MM.1S (cell line): ENCODE measurements around the gene REG3A.

Source experiments
- DNase-seq: peaks from one replicate; pipeline ENCODE4 v3.0.0-alpha.2; 2015
- H2AFZ ChIP-seq: fragments of 300-600 bp; sonication (generic); 2 replicates; pipeline ENCODE4 v1.6.0; 2016; ENCODE audit warnings: antibody characterized with exemption, low read length
- H3F3A ChIP-seq: fragments of 300-600 bp; sonication (generic); 2 replicates; pipeline ENCODE4 v1.6.1; 2016; ENCODE audit warnings: mild to moderate bottlenecking, antibody characterized with exemption, low read length, moderate library complexity, mixed read lengths; ENCODE audit not compliant: insufficient read depth
- H3K27ac ChIP-seq: fragments of 300-600 bp; sonication (generic); 2 replicates; pipeline ENCODE4 v1.5.1; 2016; ENCODE audit warnings: mild to moderate bottlenecking, low read length
- H3K27me3 ChIP-seq: fragments of 300-600 bp; sonication (generic); replicated peaks from 2 replicates; pipeline ENCODE4 v1.6.0; 2016; ENCODE audit warnings: low read length; ENCODE audit not compliant: insufficient read depth
- H3K36me3 ChIP-seq: fragments of 300-600 bp; sonication (generic); replicated peaks from 2 replicates; pipeline ENCODE4 v1.6.1; 2016; ENCODE audit warnings: mild to moderate bottlenecking, low read length, mixed read lengths; ENCODE audit not compliant: insufficient read depth
- H3K4me1 ChIP-seq: fragments of 300-600 bp; sonication (generic); 2 replicates; pipeline ENCODE4 v1.6.1; 2016; ENCODE audit warnings: low read length, mixed read lengths
- H3K4me2 ChIP-seq: fragments of 300-600 bp; sonication (generic); 2 replicates; pipeline ENCODE4 v1.6.0; 2016; ENCODE audit warnings: low read depth, low read length
- H3K4me3 ChIP-seq: fragments of 300-600 bp; sonication (generic); 2 replicates; pipeline ENCODE4 v1.5.1; 2016; ENCODE audit warnings: low read length, mixed read lengths
- H3K79me2 ChIP-seq: fragments of 300-600 bp; sonication (generic); 2 replicates; pipeline ENCODE4 v1.6.1; 2016; ENCODE audit warnings: mixed run types, low read length, mixed read lengths
- H3K9ac ChIP-seq: fragments of 300-600 bp; sonication (generic); 2 replicates; pipeline ENCODE4 v1.6.1; 2016; ENCODE audit warnings: low read length, mixed read lengths
- H3K9me2 ChIP-seq: fragments of 300-600 bp; sonication (generic); replicated peaks from 2 replicates; pipeline ENCODE4 v1.6.1; 2016; ENCODE audit warnings: mild to moderate bottlenecking, low read length, mixed read lengths; ENCODE audit not compliant: insufficient read depth
- H3K9me3 ChIP-seq: fragments of 300-600 bp; sonication (generic); replicated peaks from 2 replicates; pipeline ENCODE4 v1.6.1; 2016; ENCODE audit warnings: mild to moderate bottlenecking, low read length, mixed read lengths; ENCODE audit not compliant: insufficient read depth
- H4K20me1 ChIP-seq: fragments of 300-600 bp; sonication (generic); 2 replicates; pipeline ENCODE4 v1.6.1; 2016; ENCODE audit warnings: mild to moderate bottlenecking, low read length, moderate library complexity, mixed read lengths; ENCODE audit not compliant: insufficient read depth
- EZH2 ChIP-seq: fragments of 300-600 bp; sonication (generic); optimal IDR thresholded peaks from 2 replicates; pipeline ENCODE3; 2017; ENCODE audit warnings: low read depth, mild to moderate bottlenecking, antibody characterized with exemption, low read length, mixed read lengths
- EZH2phosphoT487 ChIP-seq: fragments of 300-600 bp; sonication (generic); IDR thresholded peaks from 2 replicates; pipeline ENCODE4 v1.6.1; 2018; ENCODE audit warnings: antibody characterized with exemption, low read length
- TF ChIP-seq, protein P1 (sequence below): fragments of 300-600 bp; sonication (generic); IDR thresholded peaks from 2 replicates; pipeline ENCODE4 v1.5.1; 2016; ENCODE audit warnings: antibody characterized with exemption, low read length, mixed read lengths

Gene REG3A

DNA sequence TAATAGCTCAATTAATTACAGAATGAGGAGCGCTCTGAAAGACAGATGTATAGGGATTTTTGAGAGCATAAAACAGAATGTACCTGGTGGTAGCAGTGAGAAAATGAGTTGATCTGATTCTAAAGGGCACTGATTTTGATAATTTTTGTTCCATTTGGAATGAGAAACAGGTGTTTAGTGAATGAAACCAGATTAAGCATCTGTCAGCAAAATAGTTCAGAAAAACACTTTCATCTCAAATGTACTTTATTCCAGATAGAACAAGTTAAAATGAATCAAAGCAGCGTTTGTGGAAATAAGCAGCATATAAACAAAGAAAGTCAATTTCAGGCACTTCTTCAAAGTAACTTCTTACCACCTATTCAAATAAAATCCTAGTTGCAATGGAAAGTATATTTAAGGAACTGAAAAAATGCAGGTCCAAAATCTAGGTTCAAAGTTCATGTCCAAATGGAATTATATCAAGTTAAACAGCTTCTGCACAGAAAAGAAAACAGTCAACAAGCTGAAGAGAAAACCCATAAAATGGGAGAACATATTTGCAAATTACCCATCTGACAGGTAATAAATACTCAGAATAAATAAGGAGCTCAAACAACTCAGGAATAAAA is 11.9 kb upstream of the REG3A start:
- no peaks in the 10 kb centered on the region for H3K4me1 ChIP-seq
- no peak overlapping the region for H3K4me3 ChIP-seq
- H3F3A ChIP-seq, result no peaks in the 10 kb centered on the region
- H3K79me2 ChIP-seq, result no peaks in the 10 kb centered on the region
- H4K20me1 ChIP-seq, result no peaks in the 10 kb centered on the region
- H3K36me3 ChIP-seq, result no peaks in the 10 kb centered on the region
- H3K27me3 ChIP-seq, result no peaks in the 10 kb centered on the region
- TF ChIP-seq, protein P1, sequence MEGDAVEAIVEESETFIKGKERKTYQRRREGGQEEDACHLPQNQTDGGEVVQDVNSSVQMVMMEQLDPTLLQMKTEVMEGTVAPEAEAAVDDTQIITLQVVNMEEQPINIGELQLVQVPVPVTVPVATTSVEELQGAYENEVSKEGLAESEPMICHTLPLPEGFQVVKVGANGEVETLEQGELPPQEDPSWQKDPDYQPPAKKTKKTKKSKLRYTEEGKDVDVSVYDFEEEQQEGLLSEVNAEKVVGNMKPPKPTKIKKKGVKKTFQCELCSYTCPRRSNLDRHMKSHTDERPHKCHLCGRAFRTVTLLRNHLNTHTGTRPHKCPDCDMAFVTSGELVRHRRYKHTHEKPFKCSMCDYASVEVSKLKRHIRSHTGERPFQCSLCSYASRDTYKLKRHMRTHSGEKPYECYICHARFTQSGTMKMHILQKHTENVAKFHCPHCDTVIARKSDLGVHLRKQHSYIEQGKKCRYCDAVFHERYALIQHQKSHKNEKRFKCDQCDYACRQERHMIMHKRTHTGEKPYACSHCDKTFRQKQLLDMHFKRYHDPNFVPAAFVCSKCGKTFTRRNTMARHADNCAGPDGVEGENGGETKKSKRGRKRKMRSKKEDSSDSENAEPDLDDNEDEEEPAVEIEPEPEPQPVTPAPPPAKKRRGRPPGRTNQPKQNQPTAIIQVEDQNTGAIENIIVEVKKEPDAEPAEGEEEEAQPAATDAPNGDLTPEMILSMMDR, result no peak
- TF ChIP-seq EZH2 (no peak), EZH2phosphoT487 (no peak)
- no peak for DNase-seq
- H2AFZ ChIP-seq, result no peak overlapping the region
- no peak overlapping the region for H3K9ac ChIP-seq
- no peaks in the 10 kb centered on the region; the same call in 1 of the 2 replicates for H3K9me2 ChIP-seq
- no peak overlapping the region for H3K4me2 ChIP-seq
- H3K9me3 ChIP-seq, result no peaks in the 10 kb centered on the region
- H3K27ac ChIP-seq, result no peak overlapping the region

DNA sequence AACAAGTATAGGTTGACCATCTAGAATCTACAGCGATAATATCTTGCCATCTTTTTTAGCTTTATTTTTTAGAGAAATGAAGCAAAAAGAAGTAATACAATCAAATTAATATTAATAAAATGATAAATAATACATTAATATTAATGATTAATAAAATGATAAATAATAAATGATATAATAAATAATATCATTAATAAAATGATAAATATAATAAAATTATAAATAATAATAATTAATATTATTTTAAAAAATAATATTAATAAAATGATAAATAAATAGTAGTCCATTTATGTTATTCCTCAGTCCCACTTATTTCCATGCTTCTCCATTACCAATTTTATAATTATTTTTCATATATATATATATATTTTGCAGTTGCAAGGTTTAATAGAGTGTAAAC is 3.2 kb upstream of the REG3A start:
- no peaks in the 10 kb centered on the region for H3K9me3 ChIP-seq
- H3K27ac ChIP-seq, result no peak overlapping the region
- TF ChIP-seq, protein P1, result no peak
- TF ChIP-seq EZH2, result no peak
- no peak for TF ChIP-seq EZH2phosphoT487
- no peak overlapping the region for H2AFZ ChIP-seq
- H3K4me3 ChIP-seq, result no peak overlapping the region
- H4K20me1 ChIP-seq, result no peaks in the 10 kb centered on the region
- no peaks in the 10 kb centered on the region for H3K36me3 ChIP-seq
- H3K9me2 ChIP-seq, result no peaks in the 10 kb centered on the region
- DNase-seq, result no peak
- no peaks in the 10 kb centered on the region for H3K4me1 ChIP-seq
- H3K79me2 ChIP-seq, result no peaks in the 10 kb centered on the region
- H3F3A ChIP-seq, result no peaks in the 10 kb centered on the region
- no peaks in the 10 kb centered on the region for H3K27me3 ChIP-seq
- H3K9ac ChIP-seq, result no peak overlapping the region
- no peak overlapping the region for H3K4me2 ChIP-seq

DNA sequence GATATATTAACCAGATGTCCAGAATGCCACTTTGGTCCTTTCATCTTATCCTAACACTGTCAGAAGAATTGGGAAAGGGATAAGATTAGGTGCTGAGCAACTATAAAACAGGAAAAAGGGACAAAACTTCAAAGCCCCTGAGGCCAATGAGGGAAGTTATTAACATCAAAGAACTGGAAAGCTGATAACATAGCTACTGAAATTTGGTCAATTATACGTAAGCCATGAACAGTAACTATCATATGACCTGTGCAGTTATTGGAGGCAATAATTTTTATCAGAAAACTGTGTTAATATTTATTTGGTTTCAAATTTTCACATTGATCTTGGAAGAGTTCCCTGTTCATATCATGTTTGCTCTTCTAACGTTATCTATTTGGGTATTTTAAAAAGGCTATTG is 2.6 kb upstream of the REG3A start:
- Histone ChIP-seq H3K9ac (no peak overlapping the region), H3K79me2 (no peaks in the 10 kb centered on the region), H3K4me1 (no peaks in the 10 kb centered on the region), H3K9me2 (no peaks in the 10 kb centered on the region), H3K36me3 (no peaks in the 10 kb centered on the region), H3F3A (no peaks in the 10 kb centered on the region), H3K4me3 (no peak overlapping the region), H4K20me1 (no peaks in the 10 kb centered on the region), H3K4me2 (no peak overlapping the region), H3K27ac (no peak overlapping the region), H3K9me3 (no peaks in the 10 kb centered on the region), H3K27me3 (no peaks in the 10 kb centered on the region), H2AFZ (no peak overlapping the region)
- TF ChIP-seq, protein P1, result no peak
- TF ChIP-seq EZH2phosphoT487 (no peak), EZH2 (no peak)
- no peak for DNase-seq
